ENCODE measurements around the gene S100A8.

The S100A8 gene

GRCh38 chr1:153396461-153396860, 5.6 kb upstream of the S100A8 start:
- TF ChIP-seq, protein P1, sequence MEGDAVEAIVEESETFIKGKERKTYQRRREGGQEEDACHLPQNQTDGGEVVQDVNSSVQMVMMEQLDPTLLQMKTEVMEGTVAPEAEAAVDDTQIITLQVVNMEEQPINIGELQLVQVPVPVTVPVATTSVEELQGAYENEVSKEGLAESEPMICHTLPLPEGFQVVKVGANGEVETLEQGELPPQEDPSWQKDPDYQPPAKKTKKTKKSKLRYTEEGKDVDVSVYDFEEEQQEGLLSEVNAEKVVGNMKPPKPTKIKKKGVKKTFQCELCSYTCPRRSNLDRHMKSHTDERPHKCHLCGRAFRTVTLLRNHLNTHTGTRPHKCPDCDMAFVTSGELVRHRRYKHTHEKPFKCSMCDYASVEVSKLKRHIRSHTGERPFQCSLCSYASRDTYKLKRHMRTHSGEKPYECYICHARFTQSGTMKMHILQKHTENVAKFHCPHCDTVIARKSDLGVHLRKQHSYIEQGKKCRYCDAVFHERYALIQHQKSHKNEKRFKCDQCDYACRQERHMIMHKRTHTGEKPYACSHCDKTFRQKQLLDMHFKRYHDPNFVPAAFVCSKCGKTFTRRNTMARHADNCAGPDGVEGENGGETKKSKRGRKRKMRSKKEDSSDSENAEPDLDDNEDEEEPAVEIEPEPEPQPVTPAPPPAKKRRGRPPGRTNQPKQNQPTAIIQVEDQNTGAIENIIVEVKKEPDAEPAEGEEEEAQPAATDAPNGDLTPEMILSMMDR (IDR thresholded peaks at IDR 0.05; ENCODE audit: control insufficient read depth, extremely low read depth, insufficient read depth), result no peak
- no peak overlapping the region for H3K4me3 ChIP-seq (ENCODE audit: low read depth, low read length)
- DNase-seq (ENCODE audit: low read depth), result no peak

GRCh38 chr1:153395776-153396175, 4.9 kb upstream of the S100A8 start:
- TF ChIP-seq, protein P1 (IDR thresholded peaks at IDR 0.05; ENCODE audit: control insufficient read depth, extremely low read depth, insufficient read depth), result no peak
- no peak overlapping the region for H3K4me3 ChIP-seq (ENCODE audit: low read depth, low read length)

DNA sequence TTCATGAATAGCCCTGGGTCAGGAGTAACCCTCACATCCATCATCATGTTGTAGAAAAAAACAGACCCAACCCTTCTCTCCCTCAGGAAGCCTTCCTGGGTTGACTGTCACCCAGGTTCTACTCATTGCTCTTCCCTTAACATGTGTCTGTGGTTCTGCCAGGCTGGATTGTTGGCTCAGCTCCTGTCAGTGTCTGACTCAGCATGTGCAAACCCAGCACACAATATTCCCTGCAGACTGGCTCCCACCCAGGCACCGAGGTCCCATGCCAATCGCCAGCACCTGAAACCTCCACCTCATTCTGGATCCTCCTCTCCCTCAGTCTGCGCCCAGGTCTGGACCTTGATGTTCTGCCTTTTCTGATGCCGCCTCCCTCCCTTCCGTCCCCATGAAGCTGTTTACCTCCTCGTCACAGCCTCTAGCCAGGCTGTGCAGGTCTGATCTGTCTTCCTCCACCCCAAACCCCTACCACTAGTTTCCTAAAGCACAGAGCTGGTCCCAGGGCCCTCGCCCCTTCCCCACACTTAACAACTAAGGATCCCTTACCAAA, 4.3 kb upstream of the S100A8 start:
- DNase-seq (ENCODE audit: low read depth), result no peak
- H3K4me3 ChIP-seq (ENCODE audit: low read depth, low read length), result no peak overlapping the region
- TF ChIP-seq, protein P1 (IDR thresholded peaks at IDR 0.05; ENCODE audit: control insufficient read depth, extremely low read depth, insufficient read depth), result no peak

More at GRCh38 chr1:153395776-153396175, 4.9 kb upstream of the S100A8 start:
- DNase-seq (ENCODE audit: low read depth), result no peak

- no peak overlapping the region for H3K4me3 ChIP-seq (ENCODE audit: low read depth, low read length)
- DNase-seq (ENCODE audit: low read depth), result no peak
- TF ChIP-seq, protein P1 (IDR thresholded peaks at IDR 0.05; ENCODE audit: control insufficient read depth, extremely low read depth, insufficient read depth), result no peak
These were observed 3.5 kb upstream of the S100A8 start for GRCh38 chr1:153394391-153394790.

GRCh38 chr1:153393926-153394325, 3.1 kb upstream of the S100A8 start:
- no peak overlapping the region for H3K4me3 ChIP-seq (ENCODE audit: low read depth, low read length)
- TF ChIP-seq, protein P1 (IDR thresholded peaks at IDR 0.05; ENCODE audit: control insufficient read depth, extremely low read depth, insufficient read depth), result no peak
- DNase-seq (ENCODE audit: low read depth), result no peak

GRCh38 chr1:153392822-153393221, 1.9 kb upstream of the S100A8 start:
- no peak for DNase-seq (ENCODE audit: low read depth)
- TF ChIP-seq, protein P1 (IDR thresholded peaks at IDR 0.05; ENCODE audit: control insufficient read depth, extremely low read depth, insufficient read depth), result no peak
- no peak overlapping the region for H3K4me3 ChIP-seq (ENCODE audit: low read depth, low read length)

- DNase-seq (ENCODE audit: low read depth), result no peak
- H3K4me3 ChIP-seq (ENCODE audit: low read depth, low read length), result no peak overlapping the region
- TF ChIP-seq, protein P1 (IDR thresholded peaks at IDR 0.05; ENCODE audit: control insufficient read depth, extremely low read depth, insufficient read depth), result no peak
These were observed 1.4 kb upstream of the S100A8 start for GRCh38 chr1:153392258-153392657.
